NCI-H2107 (cell line): ENCODE data around the gene BCL2A1.
"Not testable (repeated sequence)": the region's sequence is repeated elsewhere in the genome, so short reads cannot be mapped to it uniquely, and the experiment has no call there.

Source experiments
- DNase-seq: peaks from one replicate; lab custom pipeline; 2025; lab: John Stamatoyannopoulos, UW

The BCL2A1 gene

GRCh38 chr15:79957741-79958140, 13.3 kb downstream of the BCL2A1 start:
- DNase-seq = no peak

GRCh38 chr15:79956354-79956939, 14.5 kb downstream of the BCL2A1 start:
- DNase-seq = no peak

GRCh38 chr15:79954661-79955060, 16.3 kb downstream of the BCL2A1 start:
- DNase-seq = no peak

GRCh38 chr15:79953951-79954444, 17.0 kb downstream of the BCL2A1 start:
- no peak for DNase-seq

- DNase-seq = no peak
Measured at GRCh38 chr15:79952329-79952728, 18.7 kb downstream of the BCL2A1 start.

GRCh38 chr15:79950247-79950646, 20.7 kb downstream of the BCL2A1 start:
- DNase-seq = no peak

- no peak for DNase-seq
Measured at GRCh38 chr15:79948761-79949160, 22.2 kb downstream of the BCL2A1 start.

GRCh38 chr15:79948095-79948695, 22.8 kb downstream of the BCL2A1 start:
- DNase-seq = no peak

- no peak for DNase-seq
Measured at GRCh38 chr15:79947009-79947408, 24.0 kb downstream of the BCL2A1 start.

GRCh38 chr15:79944622-79945021, 26.4 kb downstream of the BCL2A1 start:
- no peak for DNase-seq

- DNase-seq = no peak
Measured at GRCh38 chr15:79943820-79944219, 27.2 kb downstream of the BCL2A1 start.

GRCh38 chr15:79942741-79943481, 28.1 kb downstream of the BCL2A1 start:
- DNase-seq = no peak

- no peak for DNase-seq
Measured at GRCh38 chr15:79939399-79939798, 31.6 kb downstream of the BCL2A1 start.

- DNase-seq = no peak
Measured at GRCh38 chr15:79938143-79938542, 32.9 kb downstream of the BCL2A1 start.

- DNase-seq = not testable (repeated sequence)
Measured at GRCh38 chr15:79935556-79936201, 35.3 kb downstream of the BCL2A1 start.

- DNase-seq = no peak
Measured at GRCh38 chr15:79933231-79933630, 37.8 kb downstream of the BCL2A1 start.

GRCh38 chr15:79932447-79932846, 38.5 kb downstream of the BCL2A1 start:
- no peak for DNase-seq

- DNase-seq = no peak
Measured at GRCh38 chr15:79930516-79930915, 40.5 kb downstream of the BCL2A1 start.

- no peak for DNase-seq
Measured at GRCh38 chr15:79929412-79929811, 41.6 kb downstream of the BCL2A1 start.

- not testable (repeated sequence) for DNase-seq
Measured at GRCh38 chr15:79926116-79926515, 44.9 kb downstream of the BCL2A1 start.

- no peak for DNase-seq
Measured at GRCh38 chr15:79924379-79924778, 46.6 kb downstream of the BCL2A1 start.

GRCh38 chr15:79923515-79924169, 47.4 kb downstream of the BCL2A1 start:
- DNase-seq = peak; percentile 70
